Left ventricle myocardium inferior (tissue), 1 donor: ENCODE data around the gene TULP4. TPM values are rescaled to one million over a fixed set of nuclear protein-coding genes. Genes with fewer than 3 reads are reported as not detected.

ENCODE experiments used
- DNase-seq: peaks from one replicate; pipeline ENCODE4 v3.0.0-alpha.2; 2020
- H3K27ac ChIP-seq: fragments of 200-600 bp; replicated peaks from 2 replicates; pipeline ENCODE4 v1.8.0; 2021
- H3K27me3 ChIP-seq: fragments of 200-600 bp; 2 replicates; pipeline ENCODE4 v1.8.0; 2021; ENCODE audit warnings: low read depth
- H3K36me3 ChIP-seq: fragments of 200-600 bp; 2 replicates; pipeline ENCODE4 v1.8.0; 2021
- H3K4me1 ChIP-seq: fragments of 200-600 bp; 2 replicates; pipeline ENCODE4 v1.8.0; 2021
- H3K4me3 ChIP-seq: fragments of 200-600 bp; 2 replicates; pipeline ENCODE4 v1.8.0; 2021; ENCODE audit warnings: mild to moderate bottlenecking, moderate library complexity
- H3K9me3 ChIP-seq: fragments of 200-600 bp; replicated peaks from 2 replicates; pipeline ENCODE4 v1.8.0; 2021
- intact Hi-C: fragments of 100-400 bp; cut with micrococcal nuclease; formaldehyde crosslinking; loops from one replicate; pipeline ENCODE4 v1.11.0; 2022
- total RNA-seq: library from RNA; stranded (reverse); fragmentation: NEBNext Ultra II Directional; extraction: Animal tissue kit (Norgen Biotek cat#: 25700); gene quantifications from one replicate; pipeline ENCODE4 v1.2.1, GENCODE V29; 2021
- TF ChIP-seq, protein P1 (sequence below): fragments of 200-600 bp; IDR thresholded peaks from 2 replicates; pipeline ENCODE4 v1.8.0; 2021; ENCODE audit warnings: antibody characterized with exemption, mild to moderate bottlenecking, borderline replicate concordance
- donor health status: DM: no; HTN: yes; CAD: no; lungs with severe emphysema.

TULP4 gene
- total RNA-seq, 1 donor from 2014 or later, result 111 TPM

DNA sequence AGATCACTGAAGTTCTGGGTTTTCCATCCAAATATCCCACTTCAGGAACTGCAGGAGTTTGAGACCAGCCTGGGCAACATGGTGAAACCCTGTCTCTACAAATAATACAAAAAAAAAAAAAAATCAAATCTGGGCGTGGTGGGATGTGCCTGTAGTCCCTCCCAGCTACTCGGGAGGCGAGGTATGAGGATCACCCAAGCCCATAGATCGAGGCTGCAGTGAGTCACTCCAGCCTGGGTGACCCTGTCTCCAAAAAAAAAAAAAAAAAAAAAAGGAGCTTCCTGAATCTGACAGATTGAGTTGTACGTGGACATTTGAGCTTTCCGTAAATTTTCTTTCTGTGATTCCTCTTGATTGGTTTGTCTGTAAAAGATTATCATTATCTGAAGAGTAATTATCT is 55.6 kb downstream of the TULP4 start:
- TF ChIP-seq, protein P1, sequence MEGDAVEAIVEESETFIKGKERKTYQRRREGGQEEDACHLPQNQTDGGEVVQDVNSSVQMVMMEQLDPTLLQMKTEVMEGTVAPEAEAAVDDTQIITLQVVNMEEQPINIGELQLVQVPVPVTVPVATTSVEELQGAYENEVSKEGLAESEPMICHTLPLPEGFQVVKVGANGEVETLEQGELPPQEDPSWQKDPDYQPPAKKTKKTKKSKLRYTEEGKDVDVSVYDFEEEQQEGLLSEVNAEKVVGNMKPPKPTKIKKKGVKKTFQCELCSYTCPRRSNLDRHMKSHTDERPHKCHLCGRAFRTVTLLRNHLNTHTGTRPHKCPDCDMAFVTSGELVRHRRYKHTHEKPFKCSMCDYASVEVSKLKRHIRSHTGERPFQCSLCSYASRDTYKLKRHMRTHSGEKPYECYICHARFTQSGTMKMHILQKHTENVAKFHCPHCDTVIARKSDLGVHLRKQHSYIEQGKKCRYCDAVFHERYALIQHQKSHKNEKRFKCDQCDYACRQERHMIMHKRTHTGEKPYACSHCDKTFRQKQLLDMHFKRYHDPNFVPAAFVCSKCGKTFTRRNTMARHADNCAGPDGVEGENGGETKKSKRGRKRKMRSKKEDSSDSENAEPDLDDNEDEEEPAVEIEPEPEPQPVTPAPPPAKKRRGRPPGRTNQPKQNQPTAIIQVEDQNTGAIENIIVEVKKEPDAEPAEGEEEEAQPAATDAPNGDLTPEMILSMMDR, result no peak
- Histone ChIP-seq H3K27ac (no peak overlapping the region), H3K4me3 (no peak overlapping the region), H3K27me3 (no peaks in the 10 kb centered on the region), H3K4me1 (peaks cover 17% of the 10 kb centered on the region), H3K9me3 (no peaks in the 10 kb centered on the region), H3K36me3 (no peaks in the 10 kb centered on the region)
- no peak for DNase-seq
- intact Hi-C loops, result no loop called here

DNA sequence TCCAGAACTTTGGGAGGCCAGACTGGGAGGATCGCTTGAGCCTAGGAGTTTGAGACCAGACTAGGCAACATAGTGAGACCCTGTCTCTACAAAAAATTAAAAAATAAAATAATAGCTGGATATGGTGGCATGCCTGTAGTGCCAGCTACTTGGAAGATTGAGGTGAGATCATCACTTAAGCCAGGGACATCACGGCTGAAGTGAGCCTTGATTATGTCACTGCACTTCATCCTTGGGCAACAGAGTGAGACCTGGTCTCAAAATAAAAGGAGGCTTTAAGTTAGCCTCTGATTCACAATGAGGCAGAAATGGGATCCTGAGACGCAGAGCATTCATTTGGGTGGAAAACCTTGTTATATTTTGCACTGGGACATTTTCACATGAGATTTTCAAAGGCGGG is 57.0 kb downstream of the TULP4 start:
- no peak overlapping the region for H3K4me3 ChIP-seq
- TF ChIP-seq, protein P1, result no peak
- peaks cover 17% of the 10 kb centered on the region for H3K4me1 ChIP-seq
- intact Hi-C loops, result no loop called here
- no peak for DNase-seq
- no peaks in the 10 kb centered on the region for H3K36me3 ChIP-seq
- no peaks in the 10 kb centered on the region for H3K9me3 ChIP-seq
- no peaks in the 10 kb centered on the region for H3K27me3 ChIP-seq
- no peak overlapping the region for H3K27ac ChIP-seq

DNA sequence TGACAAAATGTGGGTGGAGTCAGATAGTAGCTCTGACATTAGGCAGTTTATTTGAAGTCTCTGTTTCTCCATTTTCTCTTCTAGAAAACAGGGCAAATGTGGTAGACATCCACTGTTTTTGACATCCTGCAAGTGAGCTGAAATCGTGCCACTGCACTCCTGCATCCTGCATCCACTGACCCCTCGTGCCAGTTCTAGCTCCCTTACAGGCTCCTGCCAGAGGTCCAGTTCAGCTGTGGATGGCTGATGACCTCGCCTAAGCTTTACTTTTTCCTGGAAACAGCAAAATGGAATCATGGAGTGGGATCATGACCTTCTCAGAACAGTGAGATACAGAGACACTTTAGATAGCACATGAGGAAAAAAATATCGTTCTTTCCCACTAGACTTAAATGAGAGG is 58.5 kb downstream of the TULP4 start:
- DNase-seq, result no peak
- Histone ChIP-seq H3K36me3 (no peaks in the 10 kb centered on the region), H3K27me3 (no peaks in the 10 kb centered on the region), H3K4me3 (no peak overlapping the region), H3K9me3 (no peaks in the 10 kb centered on the region), H3K27ac (no peak overlapping the region), H3K4me1 (peaks cover 17% of the 10 kb centered on the region)
- TF ChIP-seq, protein P1, result no peak
- intact Hi-C loops, result no loop called here

DNA sequence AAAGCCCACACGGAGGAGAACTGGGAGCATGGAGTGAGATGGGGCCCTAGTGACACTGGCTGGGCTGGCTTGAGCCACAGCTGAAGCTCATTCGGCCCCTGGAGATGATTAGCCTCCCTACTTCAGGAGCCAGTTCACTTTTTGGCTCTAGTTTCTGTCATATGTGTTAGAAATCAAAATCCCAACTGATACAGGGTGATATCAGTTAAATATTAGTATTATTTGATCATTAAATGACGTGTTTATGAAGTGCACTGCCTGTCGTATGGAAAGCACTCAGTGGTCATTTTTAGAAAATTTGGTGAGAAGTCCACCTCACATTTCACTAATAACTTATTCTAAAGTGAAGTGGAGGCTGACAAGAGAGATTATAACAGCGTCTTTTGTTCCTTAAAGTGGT is 59.0 kb downstream of the TULP4 start:
- Histone ChIP-seq H3K4me3 (no peak overlapping the region), H3K27me3 (no peaks in the 10 kb centered on the region), H3K27ac (no peak overlapping the region), H3K36me3 (no peaks in the 10 kb centered on the region), H3K4me1 (peaks cover 17% of the 10 kb centered on the region), H3K9me3 (no peaks in the 10 kb centered on the region)
- no peak for DNase-seq
- intact Hi-C loops, result no loop called here
- TF ChIP-seq, protein P1, result no peak

DNA sequence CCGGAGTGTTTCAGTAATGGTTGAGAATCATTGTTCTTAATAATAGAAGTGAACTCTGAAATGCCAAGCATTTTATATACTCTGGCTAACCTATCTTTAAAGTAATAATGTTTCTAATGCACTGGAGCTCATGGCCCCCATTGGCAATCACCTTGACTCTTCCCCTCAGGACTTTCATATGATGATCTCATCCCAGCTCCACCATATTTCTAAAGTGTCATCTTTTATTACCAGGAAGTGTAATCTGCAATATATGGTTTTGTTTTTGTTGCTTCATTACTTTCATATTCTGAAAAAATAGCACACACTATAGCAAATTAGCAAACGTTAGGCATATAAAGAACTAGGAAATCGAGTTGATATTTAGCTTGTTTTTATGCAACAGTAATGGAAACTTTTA is 60.3 kb downstream of the TULP4 start:
- Histone ChIP-seq H3K4me1 (peaks cover 17% of the 10 kb centered on the region), H3K36me3 (no peaks in the 10 kb centered on the region), H3K27me3 (no peaks in the 10 kb centered on the region), H3K27ac (no peak overlapping the region), H3K4me3 (no peak overlapping the region), H3K9me3 (no peaks in the 10 kb centered on the region)
- intact Hi-C loops, result no loop called here
- DNase-seq, result no peak
- TF ChIP-seq, protein P1, result no peak

DNA sequence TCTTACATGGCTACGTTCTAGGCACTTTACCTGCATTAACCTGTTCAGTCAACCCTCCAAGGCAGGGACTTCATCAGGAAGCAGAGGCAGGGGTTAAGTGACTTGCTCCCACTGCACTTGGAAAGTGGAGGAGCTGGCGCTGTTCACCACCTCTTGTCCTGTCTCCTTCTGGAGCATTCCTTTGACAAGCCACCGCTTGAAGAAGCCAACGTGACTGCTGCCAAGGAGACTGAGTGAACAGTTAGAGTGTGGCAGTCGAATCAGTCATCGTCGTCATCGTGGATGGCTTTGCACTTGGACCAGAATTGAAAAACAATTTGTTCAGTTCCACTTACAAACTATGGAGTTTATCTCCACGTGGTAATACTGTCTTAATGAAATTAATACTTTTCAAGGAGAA is 60.9 kb downstream of the TULP4 start:
- intact Hi-C loops, result no loop called here
- Histone ChIP-seq H3K4me1 (peaks cover 17% of the 10 kb centered on the region), H3K36me3 (no peaks in the 10 kb centered on the region), H3K27me3 (no peaks in the 10 kb centered on the region), H3K4me3 (no peak overlapping the region), H3K27ac (no peak overlapping the region), H3K9me3 (no peaks in the 10 kb centered on the region)
- DNase-seq, result no peak
- TF ChIP-seq, protein P1, result no peak
